ENCODE data around the gene HLA-B.

- TF ChIP-seq TAF1 (conservative IDR thresholded peaks at IDR 0.05) (no peak), MAX (IDR thresholded peaks at IDR 0.05) (no peak), CTCF (IDR thresholded peaks at IDR 0.05; ENCODE audit: low read depth, low read length, missing input control) (no peak), NR2F2 (IDR thresholded peaks at IDR 0.05) (no peak), HNF4G (IDR thresholded peaks at IDR 0.05) (no peak), ZBTB33 (IDR thresholded peaks at IDR 0.05) (no peak), FOXA2 (IDR thresholded peaks at IDR 0.05) (no peak), GABPA (IDR thresholded peaks at IDR 0.05 in 1 of 2, conservative IDR thresholded peaks at IDR 0.05 in 1 of 2) (no peak), JUND (IDR thresholded peaks at IDR 0.05) (no peak)
Observed at GRCh38 chr6:31378721-31379103, 21.7 kb upstream of the HLA-B start.

All from liver (tissue), 3 donors.